D341Med (cell line): ENCODE measurements around the gene ERICH2.
"Not testable (repeated sequence)": the region's sequence is repeated elsewhere in the genome, so short reads cannot be mapped to it uniquely, and the experiment has no call there.

Experiments
- DNase-seq: peaks from one replicate; pipeline ENCODE4 v3.0.0; 2012; ENCODE audit warnings: low spot score

The ERICH2 gene, protein sequence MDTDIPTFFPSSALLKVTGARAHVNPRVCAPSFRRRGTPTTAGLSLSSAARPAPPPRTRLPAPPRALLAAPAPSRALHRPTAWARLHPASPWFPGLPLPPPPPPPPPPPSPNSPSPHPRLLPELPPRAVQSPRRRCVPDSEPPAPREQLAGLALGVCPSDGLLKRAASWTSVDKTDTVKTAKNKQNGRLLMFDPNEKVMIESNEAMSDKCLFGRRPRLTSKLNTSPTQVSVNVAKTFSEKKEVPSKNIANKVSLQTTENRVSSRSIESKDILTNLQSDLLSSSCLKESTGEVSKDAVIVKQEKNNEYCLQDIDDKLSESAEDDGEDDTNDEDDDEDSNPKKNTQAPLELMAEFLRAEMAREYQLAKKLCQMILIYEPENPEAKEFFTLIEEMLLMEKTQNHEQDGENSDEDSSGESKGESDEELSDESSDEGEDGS

DNA sequence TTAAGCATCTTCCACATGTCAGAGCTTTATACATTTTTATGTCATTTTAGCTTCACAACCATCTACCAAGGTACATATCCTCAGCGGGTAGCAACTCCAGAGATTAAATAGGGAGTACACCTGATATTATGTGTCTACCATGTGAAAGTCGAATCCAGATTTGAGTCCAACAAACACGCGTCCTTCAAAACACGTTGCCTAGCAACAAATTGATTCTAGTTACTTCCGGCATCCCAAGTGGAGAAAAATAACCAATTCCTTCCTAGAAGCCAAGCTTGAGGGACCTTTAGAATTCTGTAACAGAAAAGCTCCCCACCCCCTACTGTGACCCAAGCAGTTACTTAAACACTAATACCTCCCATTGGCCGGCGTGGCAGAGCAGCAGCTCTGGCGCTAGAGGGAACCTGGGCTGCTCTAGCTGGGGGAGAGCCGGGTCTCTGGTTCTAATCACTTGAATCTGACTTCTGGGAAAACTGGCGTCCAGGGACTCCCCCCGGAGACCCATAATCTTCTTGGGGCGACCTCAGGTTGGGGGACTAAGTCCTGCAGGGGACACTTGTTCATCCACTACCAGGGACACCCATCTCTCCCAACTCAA is at the start of gene ERICH2:
TSS of gene ERICH2 (plus strand) at position 371 of the 598 bp plus-strand sequence. CDS start 304 bp downstream, outside the sequence.
- peak; percentile 60 for DNase-seq

DNA sequence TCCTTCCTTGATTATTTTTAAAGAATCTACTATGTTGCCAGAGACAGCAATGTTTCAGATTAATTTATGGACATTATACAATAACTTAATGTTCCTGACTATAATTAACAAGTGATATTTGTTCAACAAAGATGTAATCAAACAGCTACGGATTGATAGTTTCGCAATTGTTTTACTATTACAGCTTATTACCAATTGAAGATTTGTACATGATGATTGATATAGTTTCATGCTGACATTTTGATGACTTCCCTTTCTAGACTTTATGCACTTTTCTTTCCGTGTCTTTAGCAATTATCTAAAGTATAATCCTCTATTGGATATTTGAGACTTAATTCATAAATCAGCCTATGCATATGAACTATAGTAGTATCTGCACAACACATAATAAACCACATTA is 48.5 kb upstream of the ERICH2 start:
- DNase-seq, result no peak

- no peak for DNase-seq
Measured at GRCh38 chr2:170722301-170722700, 47.9 kb upstream of the ERICH2 start.

DNA sequence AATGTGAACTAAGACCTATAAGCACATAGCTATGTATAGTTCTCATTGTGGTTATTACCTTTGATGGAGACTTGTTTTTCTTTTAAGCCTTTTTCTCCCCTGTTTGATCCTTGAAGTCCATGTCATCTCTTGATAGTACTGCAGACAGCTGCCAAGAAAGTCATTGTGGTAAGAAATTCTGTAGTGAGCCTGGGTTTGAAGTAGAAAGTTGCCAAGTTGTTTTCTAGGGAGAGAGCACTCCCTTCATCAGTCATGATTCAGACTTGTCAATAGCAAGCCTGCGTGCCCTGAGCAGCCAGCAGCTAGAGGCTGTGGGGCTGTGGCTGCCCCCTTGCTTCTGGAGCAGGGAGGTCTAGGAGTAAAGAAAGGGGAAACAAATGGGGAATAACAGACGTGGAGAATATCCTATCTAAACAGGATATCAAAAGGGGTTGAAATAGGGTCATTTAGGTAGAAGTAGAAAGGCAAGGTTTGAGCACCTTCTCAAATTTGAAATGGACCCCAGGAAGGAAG is 46.7 kb upstream of the ERICH2 start:
- no peak for DNase-seq

GRCh38 chr2:170733798-170734600 is 36.2 kb upstream of the ERICH2 start:
- DNase-seq, result no peak

DNA sequence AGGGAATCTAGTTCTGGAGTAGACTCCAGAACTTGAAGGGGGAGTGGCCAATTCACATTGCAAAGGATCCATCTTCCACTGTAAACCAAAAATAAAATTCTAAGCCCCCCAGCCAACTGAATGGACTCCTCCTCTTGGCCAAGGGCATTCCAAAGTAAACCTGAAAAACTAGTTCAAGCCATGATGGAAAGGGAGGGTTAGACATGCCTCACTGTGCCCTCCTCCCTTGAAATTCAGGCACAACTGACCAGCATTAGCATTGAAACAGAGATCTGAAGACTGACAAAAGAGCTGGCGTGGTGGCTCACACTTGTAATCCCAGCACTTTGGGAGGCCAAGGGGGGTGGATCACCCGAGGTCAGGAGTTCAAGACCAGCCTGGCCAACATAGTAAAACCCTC is 35.6 kb upstream of the ERICH2 start:
- DNase-seq, result not testable (repeated sequence)

DNA sequence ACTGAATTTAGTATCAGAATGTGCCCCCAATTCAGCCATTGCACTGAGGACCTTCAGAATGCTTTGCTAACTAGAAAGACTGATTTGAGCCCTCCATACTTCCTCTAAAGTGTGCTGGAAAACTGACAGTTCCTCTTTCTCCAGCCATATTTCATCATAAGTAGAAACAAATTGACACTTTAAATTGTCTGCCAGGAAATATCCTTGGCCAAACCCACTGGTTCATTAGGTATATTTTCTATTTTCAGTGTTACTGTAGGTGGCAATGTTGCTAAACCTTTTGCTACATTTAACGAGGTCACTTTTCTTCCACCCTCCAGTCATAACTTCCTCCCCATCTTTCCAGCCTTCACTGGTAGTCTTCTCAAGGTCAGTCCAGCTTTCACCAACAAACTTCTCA is 33.5 kb upstream of the ERICH2 start:
- no peak for DNase-seq

DNA sequence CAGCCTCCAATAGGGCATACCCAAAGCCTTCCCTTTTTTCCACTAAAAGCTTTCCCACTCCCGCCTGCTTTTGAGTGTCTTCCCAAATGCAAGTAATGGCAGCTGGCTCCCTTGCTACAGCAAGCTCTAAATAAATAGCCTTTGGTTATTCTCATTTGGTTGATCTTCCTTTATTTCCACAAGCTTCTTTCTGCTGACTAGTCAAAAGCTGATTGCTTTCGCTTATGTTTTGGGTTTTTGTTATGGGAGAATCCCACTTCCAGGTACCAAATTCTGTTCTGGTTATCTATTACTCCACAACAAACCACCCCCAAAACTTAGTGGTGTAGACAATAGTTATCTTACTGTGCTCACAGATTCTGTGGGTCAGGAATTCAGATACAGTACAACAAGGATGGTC is 32.8 kb upstream of the ERICH2 start:
- no peak for DNase-seq

DNA sequence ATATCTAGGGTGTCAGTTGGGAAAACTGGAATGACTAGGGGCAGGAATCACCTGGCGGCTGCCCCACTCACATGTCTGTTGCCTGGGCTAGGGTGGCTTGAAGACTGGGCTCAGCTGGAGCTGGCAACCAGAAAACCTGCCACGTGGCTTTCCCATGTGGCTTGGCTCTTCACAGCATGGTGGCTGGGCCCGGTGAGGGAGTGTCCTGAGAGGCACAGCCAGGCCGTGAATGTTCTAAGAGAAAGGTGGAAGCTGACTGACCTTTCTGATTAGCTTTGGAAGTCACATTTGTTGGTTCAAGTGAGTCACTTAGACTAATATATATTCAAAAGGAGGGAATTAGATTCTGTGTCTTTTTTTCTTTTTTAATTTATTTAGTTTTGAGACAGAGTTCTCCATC is 32.4 kb upstream of the ERICH2 start:
- DNase-seq, result no peak

DNA sequence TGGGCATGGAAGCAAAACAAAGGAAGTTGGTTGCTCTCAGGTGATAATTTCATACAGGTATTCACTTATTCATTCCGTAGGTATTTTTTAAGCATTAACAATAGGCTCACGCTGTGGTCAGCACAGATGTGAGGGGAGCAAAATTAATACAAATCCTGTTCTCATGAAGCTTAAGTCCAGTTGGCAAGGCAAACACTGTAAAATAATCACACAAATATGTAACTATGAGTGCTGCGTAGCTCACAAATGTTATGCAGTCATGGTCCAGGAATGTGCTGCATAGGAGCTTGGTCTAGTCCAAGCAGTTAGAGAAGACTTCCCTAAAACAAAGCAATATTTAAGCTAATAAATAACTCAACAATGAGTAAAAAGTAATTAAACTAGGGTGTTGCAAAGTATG is 31.1 kb upstream of the ERICH2 start:
- DNase-seq, result no peak

GRCh38 chr2:170739507-170740046 is 30.6 kb upstream of the ERICH2 start:
- no peak for DNase-seq

DNA sequence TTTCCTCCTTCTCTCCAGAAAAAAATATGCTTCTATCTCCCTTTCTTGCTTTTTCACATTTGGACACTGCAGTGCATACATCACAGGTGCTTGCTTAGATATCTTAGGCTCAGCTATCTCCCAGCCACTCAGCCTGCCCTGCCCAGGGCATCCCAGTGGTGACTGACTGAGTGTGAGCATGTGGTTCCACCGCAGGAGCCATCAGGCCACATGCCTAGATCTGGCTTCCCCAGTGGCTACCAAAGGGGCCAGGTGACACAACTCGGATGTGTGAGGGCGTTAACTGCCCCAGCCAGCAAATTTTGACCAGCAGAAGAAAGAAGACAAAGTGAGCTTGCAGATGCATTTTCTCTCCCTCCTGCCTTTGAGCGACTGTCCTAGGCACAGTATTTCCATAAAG is 29.5 kb upstream of the ERICH2 start:
- DNase-seq, result no peak

DNA sequence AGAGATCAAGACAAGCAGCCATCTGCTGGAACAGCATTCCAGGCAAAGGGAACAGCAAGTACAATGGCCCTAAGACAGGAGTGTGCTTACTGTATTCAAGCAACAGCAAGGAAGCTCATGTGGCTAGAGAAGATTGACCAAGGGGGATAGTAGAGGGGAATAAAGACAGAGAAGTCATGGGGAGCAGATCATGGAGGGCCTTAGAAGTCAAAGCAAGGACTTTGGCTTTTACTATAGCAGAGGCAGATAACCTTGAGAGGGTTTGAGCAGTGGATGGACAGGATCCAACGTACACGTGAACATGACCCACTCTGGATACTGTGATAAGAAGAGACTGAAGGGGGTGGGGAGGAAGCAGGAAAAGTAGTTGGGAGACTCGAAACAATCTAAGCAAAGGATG is 28.2 kb upstream of the ERICH2 start:
- DNase-seq, result no peak

GRCh38 chr2:170742896-170743529 is 27.2 kb upstream of the ERICH2 start:
- no peak for DNase-seq

GRCh38 chr2:170743530-170744239 is 26.5 kb upstream of the ERICH2 start:
- DNase-seq, result no peak

DNA sequence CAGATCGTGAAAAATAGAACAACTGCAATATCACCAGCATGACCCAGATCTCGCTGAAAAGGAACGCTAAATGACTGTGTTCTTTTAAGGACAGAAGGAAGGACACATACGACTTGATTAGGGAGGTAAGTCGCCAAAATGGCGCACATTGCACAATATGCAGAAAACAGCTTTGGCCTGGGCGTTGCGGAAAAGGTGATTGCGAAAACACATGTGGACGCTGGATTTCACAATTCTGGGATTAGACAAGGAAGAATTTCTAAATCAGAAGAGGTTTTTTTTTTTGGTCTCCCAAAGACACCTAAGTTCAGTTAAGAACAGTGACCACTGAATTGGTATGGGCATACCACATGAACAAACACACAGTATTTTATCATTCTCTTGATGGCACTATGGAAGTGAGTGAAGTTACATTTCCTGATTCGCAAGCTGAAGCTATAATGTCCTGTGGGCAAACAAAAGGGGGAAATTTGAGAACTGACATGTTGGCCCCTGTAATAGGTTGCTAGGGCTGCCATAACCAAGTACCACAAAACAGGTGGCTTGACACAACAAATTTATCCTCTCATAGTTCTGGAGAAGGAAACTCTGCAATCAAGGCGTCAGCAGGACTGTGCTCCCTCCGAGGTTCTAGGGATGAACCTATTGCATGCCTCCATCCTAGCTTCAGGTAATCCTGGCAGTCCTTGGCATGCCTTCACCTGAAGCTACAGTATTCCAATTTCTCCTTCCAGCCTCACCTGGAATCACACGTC is 25.8 kb upstream of the ERICH2 start:
- no peak for DNase-seq

GRCh38 chr2:170745305-170745704 is 24.9 kb upstream of the ERICH2 start:
- DNase-seq, result no peak

DNA sequence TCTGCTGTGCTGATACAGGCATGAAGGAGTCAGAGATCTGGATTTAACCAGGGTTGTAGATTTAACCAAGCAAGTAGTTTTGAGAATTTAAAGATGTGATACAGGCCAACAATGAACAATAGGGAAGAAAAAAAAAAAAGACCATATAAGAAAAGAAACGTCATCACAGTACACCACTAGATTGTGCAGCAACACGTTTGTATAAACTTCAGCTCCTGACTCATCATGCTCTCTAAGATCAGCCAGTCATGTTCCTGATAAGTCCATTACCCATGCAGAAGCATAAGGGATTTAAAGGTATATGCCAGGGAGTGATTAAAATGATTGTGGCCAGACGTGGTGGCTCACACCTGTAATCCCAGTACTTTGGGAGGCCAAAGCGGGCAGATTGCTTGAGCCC is 22.3 kb upstream of the ERICH2 start:
- DNase-seq, result no peak

GRCh38 chr2:170751555-170751954 is 18.6 kb upstream of the ERICH2 start:
- DNase-seq, result not testable (repeated sequence)

DNA sequence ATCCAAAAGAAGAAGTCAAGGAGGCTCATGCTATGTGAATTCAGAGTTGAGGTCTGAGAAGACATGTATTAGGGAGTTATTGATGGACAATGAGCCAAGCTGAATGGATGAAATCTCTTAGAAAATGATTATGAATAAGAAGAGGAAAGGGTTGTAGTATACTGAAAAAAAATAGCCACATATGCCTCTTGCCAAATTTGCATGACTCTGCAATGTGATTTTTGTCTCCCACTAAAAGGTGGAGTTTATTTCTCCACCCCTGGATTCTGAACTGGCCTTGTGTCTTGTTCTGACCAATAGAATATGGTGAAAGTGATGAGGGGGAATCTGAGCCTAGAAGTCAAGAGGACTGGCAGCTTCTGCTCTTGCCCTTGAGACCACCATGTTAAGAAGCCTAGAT is 8.6 kb upstream of the ERICH2 start:
- no peak for DNase-seq
